ENCODE results near the gene SMCO4.

DNA sequence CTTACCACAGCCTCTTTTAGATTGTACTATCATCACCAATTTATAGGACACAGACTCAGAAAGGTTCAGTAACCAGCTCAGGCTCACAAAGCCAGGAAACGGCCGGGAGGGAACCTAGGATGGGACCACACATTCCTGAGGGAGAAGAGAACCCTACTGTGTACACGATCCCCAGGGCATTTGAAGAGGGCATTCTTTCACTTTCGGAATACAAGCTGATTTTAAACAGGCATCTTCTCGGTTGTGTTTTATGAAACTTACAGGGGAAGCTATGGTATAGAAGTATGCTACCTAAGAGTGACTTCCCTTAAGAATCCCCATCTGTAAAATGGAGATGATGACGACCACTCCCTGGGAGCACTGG, 19.0 kb downstream of the SMCO4 start:
- no peak for TF ChIP-seq CTCF (conservative IDR thresholded peaks at IDR 0.05 in 1 of 2, IDR thresholded peaks at IDR 0.05 in 1 of 2; ENCODE audit: low read depth in 1 of 2, low read length in 2 of 2)
- no peak for TF ChIP-seq EZH2 (IDR thresholded peaks at IDR 0.05; ENCODE audit: low read length, missing control alignments)
